Stomach (tissue), 4 donors: ENCODE data around the gene PLXNB2.

Source experiments
- POLR2A ChIP-seq, 4 donors: fragments of 450-650 bp; IDR thresholded peaks; one replicate each; pipeline ENCODE4 v1.6.1; 2016; ENCODE audit warnings: antibody characterized with exemption in 4 of 4, control low read depth in 2 of 4, mild to moderate bottlenecking in 1 of 4, moderate library complexity in 1 of 4
- POLR2AphosphoS5 ChIP-seq, 3 donors: sonication (generic); formaldehyde crosslinking; IDR thresholded peaks; one replicate each; pipeline ENCODE4 v1.6.1; 2016; ENCODE audit warnings: antibody characterized with exemption in 3 of 3
- TF ChIP-seq, protein P1 (sequence below), 7 experiments: fragments of 450-650 bp in 4 of 7; fragments of 200-600 bp in 3 of 7; sonication (generic) in 3 of 7; IDR thresholded peaks; one replicate each; pipeline ENCODE4 v1.5.1; 2016 to 2019; ENCODE audit warnings: antibody characterized with exemption in 7 of 7, control low read depth in 2 of 7, mild to moderate bottlenecking in 1 of 7

DNA sequence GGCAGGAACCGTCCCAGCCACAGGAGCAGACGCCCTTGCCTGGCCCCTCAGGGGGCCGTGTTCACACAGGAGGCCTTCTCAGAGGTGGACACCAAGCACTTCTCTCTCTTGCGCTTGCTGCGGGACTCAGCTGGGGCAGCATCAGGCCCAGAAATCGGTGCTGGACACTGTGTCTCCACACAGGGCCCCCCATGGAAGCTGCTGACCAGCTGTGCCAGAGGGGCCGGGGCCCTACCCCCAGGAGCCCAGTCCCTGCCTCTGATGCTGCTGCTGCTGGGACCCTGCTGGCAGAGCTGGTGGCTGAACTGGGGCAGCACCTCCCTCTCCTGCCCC lies 4.0 kb downstream of the PLXNB2 start:
- TF ChIP-seq POLR2A (IDR thresholded peaks at IDR 0.05) (no peak), POLR2AphosphoS5 (IDR thresholded peaks at IDR 0.05) (no peak)
- TF ChIP-seq, protein P1, sequence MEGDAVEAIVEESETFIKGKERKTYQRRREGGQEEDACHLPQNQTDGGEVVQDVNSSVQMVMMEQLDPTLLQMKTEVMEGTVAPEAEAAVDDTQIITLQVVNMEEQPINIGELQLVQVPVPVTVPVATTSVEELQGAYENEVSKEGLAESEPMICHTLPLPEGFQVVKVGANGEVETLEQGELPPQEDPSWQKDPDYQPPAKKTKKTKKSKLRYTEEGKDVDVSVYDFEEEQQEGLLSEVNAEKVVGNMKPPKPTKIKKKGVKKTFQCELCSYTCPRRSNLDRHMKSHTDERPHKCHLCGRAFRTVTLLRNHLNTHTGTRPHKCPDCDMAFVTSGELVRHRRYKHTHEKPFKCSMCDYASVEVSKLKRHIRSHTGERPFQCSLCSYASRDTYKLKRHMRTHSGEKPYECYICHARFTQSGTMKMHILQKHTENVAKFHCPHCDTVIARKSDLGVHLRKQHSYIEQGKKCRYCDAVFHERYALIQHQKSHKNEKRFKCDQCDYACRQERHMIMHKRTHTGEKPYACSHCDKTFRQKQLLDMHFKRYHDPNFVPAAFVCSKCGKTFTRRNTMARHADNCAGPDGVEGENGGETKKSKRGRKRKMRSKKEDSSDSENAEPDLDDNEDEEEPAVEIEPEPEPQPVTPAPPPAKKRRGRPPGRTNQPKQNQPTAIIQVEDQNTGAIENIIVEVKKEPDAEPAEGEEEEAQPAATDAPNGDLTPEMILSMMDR (IDR thresholded peaks at IDR 0.05): no peak
